ENCODE measurements around the gene RSAD2.

GRCh38 chr2:6932206-6932605, 54.6 kb downstream of the RSAD2 start:
- TF ChIP-seq CTCF (conservative IDR thresholded peaks at IDR 0.05), result no peak
- TF ChIP-seq EZH2 (IDR thresholded peaks at IDR 0.05; ENCODE audit: low read depth), result no peak

Measured in PC-9 (cell line).